ENCODE measurements around the gene DENND1A.

GRCh38 chr9:123846966-123847365 is 83.0 kb downstream of the DENND1A start:
- no peak for TF ChIP-seq EZH2 (IDR thresholded peaks at IDR 0.05)
- TF ChIP-seq POLR2AphosphoS5 (IDR thresholded peaks at IDR 0.05; ENCODE audit: borderline replicate concordance, low read depth, low read length) = no peak
- no peak for TF ChIP-seq FOXP2 (optimal IDR thresholded peaks at IDR 0.05; ENCODE audit: control extremely low read depth, extremely low read length, insufficient read depth)
